ENCODE measurements around the gene CASP1. TPM values are rescaled to one million over a fixed set of nuclear protein-coding genes. Genes with fewer than 3 reads are reported as not detected.

The CASP1 gene
- total RNA-seq, 1 experiment from 2014 or later, result 2.1 TPM

GRCh38 chr11:105054723-105055493, 20.0 kb upstream of the CASP1 start:
- BruUV-seq (replicated peaks), result no TSS peak

GRCh38 chr11:105052487-105052886, 17.5 kb upstream of the CASP1 start:
- H3K9me3 ChIP-seq (ENCODE audit: control insufficient read depth, insufficient read depth, low read depth, low read length), result no peaks in the 10 kb centered on the region
- CTCF ChIA-PET, result no interaction called here
- DNase-seq (ENCODE audit: low read depth, low spot score) (no peak), ATAC-seq (no peak)
- no peak overlapping the region for H3K27ac ChIP-seq (ENCODE audit: low read length)
- POLR2A ChIA-PET, result no interaction called here
- H3K27me3 ChIP-seq (ENCODE audit: control insufficient read depth, insufficient read depth, low read length), result no peaks in the 10 kb centered on the region
- no peak overlapping the region for H3K4me3 ChIP-seq (ENCODE audit: low read depth in 2 of 2, low read length in 2 of 2)
- no TSS peak for BruUV-seq (replicated peaks)
- TF ChIP-seq CTCF (IDR thresholded peaks at IDR 0.05) (no peak), SIN3A (IDR thresholded peaks at IDR 0.05; ENCODE audit: borderline replicate concordance, insufficient read depth, low read depth, low read length) (no peak), POLR2AphosphoS5 (IDR thresholded peaks at IDR 0.05; ENCODE audit: low read depth, low read length) (no peak), TCF7L2 (IDR thresholded peaks at IDR 0.05; ENCODE audit: low read depth, low read length) (no peak), REST (IDR thresholded peaks at IDR 0.05; ENCODE audit: insufficient read depth in 1 of 2, low read depth in 2 of 2, low read length in 1 of 2) (no peak)
- no peaks in the 10 kb centered on the region for H3K36me3 ChIP-seq (ENCODE audit: control insufficient read depth, insufficient read depth, low read length)
- H3K4me1 ChIP-seq (ENCODE audit: control insufficient read depth, insufficient read depth, low read length), result peaks cover 1% of the 10 kb centered on the region; the same call in 1 of the 2 replicates
- intact Hi-C loops (cut with micrococcal nuclease; ENCODE audit: unreplicated experiment), result no loop called here
- in situ Hi-C loops (cut with HindIII; ENCODE audit: low pct_unique_long_range_greater_than_20kb, low sequenced_read_pairs), result no loop called here

More at GRCh38 chr11:105054723-105055493, 20.0 kb upstream of the CASP1 start:
- Histone ChIP-seq H3K36me3 (ENCODE audit: control insufficient read depth, insufficient read depth, low read length) (no peaks in the 10 kb centered on the region), H3K9me3 (ENCODE audit: control insufficient read depth, insufficient read depth, low read depth, low read length) (no peaks in the 10 kb centered on the region), H3K27me3 (ENCODE audit: control insufficient read depth, insufficient read depth, low read length) (no peaks in the 10 kb centered on the region), H3K4me1 (ENCODE audit: control insufficient read depth, insufficient read depth, low read length) (no peaks in the 10 kb centered on the region), H3K27ac (ENCODE audit: low read length) (no peak overlapping the region), H3K4me3 (ENCODE audit: low read depth in 2 of 2, low read length in 2 of 2) (no peak overlapping the region)
- DNase-seq (ENCODE audit: low read depth, low spot score), result no peak
- in situ Hi-C loops (cut with HindIII; ENCODE audit: low pct_unique_long_range_greater_than_20kb, low sequenced_read_pairs), result no loop called here
- POLR2A ChIA-PET, result no interaction called here
- intact Hi-C loops (cut with micrococcal nuclease; ENCODE audit: unreplicated experiment), result no loop called here
- CTCF ChIA-PET, result no interaction called here
- TF ChIP-seq POLR2AphosphoS5 (IDR thresholded peaks at IDR 0.05; ENCODE audit: low read depth, low read length) (no peak), TCF7L2 (IDR thresholded peaks at IDR 0.05; ENCODE audit: low read depth, low read length) (no peak), CTCF (IDR thresholded peaks at IDR 0.05) (no peak), SIN3A (IDR thresholded peaks at IDR 0.05; ENCODE audit: borderline replicate concordance, insufficient read depth, low read depth, low read length) (no peak), REST (IDR thresholded peaks at IDR 0.05; ENCODE audit: insufficient read depth in 1 of 2, low read depth in 2 of 2, low read length in 1 of 2) (no peak)
- no peak for ATAC-seq
